ENCODE measurements around the gene ACOT8.

DNA sequence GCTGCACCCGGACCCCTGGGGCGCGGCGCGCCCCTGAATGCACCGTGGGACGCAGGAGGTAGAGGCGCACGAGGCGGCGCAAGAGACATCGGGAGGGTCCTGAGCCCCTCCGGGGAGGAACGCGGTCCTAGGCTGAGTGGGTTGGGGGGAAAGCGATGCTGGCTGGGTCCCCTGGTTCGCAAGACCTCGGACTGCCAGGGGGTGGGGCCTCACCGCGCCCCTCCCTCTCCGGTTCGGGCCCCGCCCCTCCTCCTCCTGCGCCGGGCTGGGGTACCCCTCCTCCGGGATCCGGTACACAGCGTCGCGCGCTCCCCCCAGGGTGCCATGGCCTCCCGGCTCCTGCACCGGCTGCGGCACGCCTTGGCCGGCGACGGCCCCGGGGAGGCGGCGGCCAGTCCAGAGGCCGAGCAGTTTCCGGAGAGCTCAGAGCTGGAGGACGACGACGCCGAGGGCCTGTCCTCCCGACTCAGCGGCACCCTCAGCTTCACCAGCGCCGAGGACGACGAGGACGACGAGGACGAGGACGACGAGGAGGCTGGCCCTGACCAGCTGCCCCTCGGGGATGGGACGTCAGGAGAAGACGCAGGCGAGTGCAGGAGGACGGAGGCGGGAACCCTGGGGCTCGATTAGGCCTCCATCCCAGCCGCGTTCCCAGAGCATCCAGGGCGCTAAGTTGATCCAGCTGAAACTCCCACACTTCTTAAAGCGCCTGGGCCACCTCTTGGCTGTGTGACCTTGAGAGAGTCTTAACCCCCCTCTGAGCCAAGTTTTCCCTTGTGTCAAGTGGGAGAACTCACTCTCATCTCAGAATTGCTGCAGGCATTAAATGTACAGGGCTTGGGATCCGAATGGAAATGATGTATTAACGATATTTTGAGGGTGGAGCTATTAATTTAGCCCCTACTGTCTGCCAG lies 23.1 kb downstream of the ACOT8 start:
- TF ChIP-seq, protein P1, sequence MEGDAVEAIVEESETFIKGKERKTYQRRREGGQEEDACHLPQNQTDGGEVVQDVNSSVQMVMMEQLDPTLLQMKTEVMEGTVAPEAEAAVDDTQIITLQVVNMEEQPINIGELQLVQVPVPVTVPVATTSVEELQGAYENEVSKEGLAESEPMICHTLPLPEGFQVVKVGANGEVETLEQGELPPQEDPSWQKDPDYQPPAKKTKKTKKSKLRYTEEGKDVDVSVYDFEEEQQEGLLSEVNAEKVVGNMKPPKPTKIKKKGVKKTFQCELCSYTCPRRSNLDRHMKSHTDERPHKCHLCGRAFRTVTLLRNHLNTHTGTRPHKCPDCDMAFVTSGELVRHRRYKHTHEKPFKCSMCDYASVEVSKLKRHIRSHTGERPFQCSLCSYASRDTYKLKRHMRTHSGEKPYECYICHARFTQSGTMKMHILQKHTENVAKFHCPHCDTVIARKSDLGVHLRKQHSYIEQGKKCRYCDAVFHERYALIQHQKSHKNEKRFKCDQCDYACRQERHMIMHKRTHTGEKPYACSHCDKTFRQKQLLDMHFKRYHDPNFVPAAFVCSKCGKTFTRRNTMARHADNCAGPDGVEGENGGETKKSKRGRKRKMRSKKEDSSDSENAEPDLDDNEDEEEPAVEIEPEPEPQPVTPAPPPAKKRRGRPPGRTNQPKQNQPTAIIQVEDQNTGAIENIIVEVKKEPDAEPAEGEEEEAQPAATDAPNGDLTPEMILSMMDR (IDR thresholded peaks at IDR 0.05), result no peak
- TF ChIP-seq POLR2AphosphoS5 (IDR thresholded peaks at IDR 0.05; ENCODE audit: insufficient read depth in 1 of 2, low read depth in 1 of 2) (peak in 1 of 2 donors; percentile 83), POLR2A (IDR thresholded peaks at IDR 0.05) (peak in 1 of 2 donors; percentile 61)
